Measurements from ENCODE around the gene POLR1G. TPM values are rescaled to one million over a fixed set of nuclear protein-coding genes. Genes with fewer than 3 reads are reported as not detected.

POLR1G gene
- total RNA-seq, 4 donors from 2014 or later, result 1.7 to 10.7 (median 5.8) TPM

DNA sequence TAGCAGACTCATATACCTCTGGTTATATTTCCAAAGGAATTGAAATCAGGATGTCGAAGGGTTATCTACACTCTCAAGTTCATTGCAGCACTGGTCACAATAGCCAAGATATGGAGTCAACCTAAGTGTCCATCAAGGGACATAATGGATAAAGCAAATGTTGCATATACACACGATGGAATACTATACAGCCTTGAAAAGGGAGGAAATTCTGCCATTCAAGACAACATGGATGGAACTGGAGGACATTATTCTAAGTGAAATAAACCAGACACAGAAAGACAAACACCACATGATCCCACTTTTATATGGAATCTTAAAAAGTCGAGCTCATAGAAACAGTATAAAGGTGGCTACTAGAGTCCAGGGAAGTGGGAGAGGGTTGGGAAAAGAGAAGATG, 30.9 kb downstream of the POLR1G start:
- Histone ChIP-seq H3K4me1 (peaks cover 0 to 17% (median 4%) of the 10 kb centered on the region in 3 donors), H3K36me3 (no peaks in the 10 kb centered on the region), H3K9me3 (no peaks in the 10 kb centered on the region), H3K27me3 (no peaks in the 10 kb centered on the region), H3K27ac (no peak overlapping the region), H3K4me3 (no peak overlapping the region)
- no peak for TF ChIP-seq EP300 (IDR thresholded peaks at IDR 0.05)
- ATAC-seq, result no peak
- 90 to 95% methylated on average over 2 to 3 of the region's 3 CpGs for WGBS, 2 donors (ENCODE audit: low coverage in 1 of 2)

- Histone ChIP-seq H3K36me3 (no peaks in the 10 kb centered on the region), H3K4me1 (peaks cover 0 to 33% (median 8%) of the 10 kb centered on the region in 3 donors), H3K9me3 (no peaks in the 10 kb centered on the region), H3K4me3 (peak overlapping the region; percentile 43 to 82), H3K27me3 (no peaks in the 10 kb centered on the region), H3K27ac (peak overlapping the region in 3 of 4 donors; percentile 94 to 99 (median 97))
- TF ChIP-seq POLR2A (IDR thresholded peaks at IDR 0.05) (no peak), EP300 (IDR thresholded peaks at IDR 0.05) (no peak), POLR2AphosphoS5 (IDR thresholded peaks at IDR 0.05) (no peak)
- TF ChIP-seq, protein P1, sequence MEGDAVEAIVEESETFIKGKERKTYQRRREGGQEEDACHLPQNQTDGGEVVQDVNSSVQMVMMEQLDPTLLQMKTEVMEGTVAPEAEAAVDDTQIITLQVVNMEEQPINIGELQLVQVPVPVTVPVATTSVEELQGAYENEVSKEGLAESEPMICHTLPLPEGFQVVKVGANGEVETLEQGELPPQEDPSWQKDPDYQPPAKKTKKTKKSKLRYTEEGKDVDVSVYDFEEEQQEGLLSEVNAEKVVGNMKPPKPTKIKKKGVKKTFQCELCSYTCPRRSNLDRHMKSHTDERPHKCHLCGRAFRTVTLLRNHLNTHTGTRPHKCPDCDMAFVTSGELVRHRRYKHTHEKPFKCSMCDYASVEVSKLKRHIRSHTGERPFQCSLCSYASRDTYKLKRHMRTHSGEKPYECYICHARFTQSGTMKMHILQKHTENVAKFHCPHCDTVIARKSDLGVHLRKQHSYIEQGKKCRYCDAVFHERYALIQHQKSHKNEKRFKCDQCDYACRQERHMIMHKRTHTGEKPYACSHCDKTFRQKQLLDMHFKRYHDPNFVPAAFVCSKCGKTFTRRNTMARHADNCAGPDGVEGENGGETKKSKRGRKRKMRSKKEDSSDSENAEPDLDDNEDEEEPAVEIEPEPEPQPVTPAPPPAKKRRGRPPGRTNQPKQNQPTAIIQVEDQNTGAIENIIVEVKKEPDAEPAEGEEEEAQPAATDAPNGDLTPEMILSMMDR (IDR thresholded peaks at IDR 0.05), result no peak
- 26 to 27% methylated on average over 7 to 10 of the region's 10 CpGs for WGBS, 2 donors (ENCODE audit: low coverage in 1 of 2)
- no peak for ATAC-seq
Observed at GRCh38 chr19:45439190-45439568, 32.7 kb downstream of the POLR1G start.

DNA sequence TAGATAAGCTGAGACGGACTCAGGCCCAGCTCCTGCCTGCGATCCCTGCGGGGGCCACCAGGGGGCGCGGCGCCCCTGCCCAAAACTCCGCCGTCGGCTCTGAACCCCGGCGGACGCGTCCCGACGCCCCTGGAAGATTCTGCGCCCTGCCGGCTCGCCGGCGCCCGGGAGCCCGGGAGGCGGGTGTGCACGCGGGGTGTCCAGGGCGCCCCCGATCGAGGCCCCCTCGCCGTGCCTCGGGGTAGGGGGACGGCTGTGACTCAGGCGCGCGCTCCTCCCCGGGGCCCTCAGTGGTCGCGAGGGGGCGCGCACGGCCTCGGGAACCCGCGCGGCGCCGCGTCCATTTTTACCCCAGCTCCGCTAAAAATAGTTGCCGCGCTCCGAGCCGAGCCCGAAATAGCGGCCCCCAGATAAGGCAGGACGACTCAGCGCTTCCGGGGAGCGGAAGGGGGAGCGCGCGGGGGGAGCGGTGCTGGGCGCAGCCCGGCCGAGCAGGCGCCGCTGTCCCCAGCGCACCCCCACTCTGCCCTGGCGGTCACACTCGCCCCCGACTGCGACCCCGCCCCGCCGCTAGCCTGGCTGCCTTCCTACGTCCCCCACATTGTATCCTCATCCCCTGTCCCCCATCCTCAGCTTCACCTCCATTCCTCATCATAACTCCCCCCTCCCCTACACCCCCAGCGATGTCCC, 33.3 kb downstream of the POLR1G start:
- Histone ChIP-seq H3K27me3 (no peaks in the 10 kb centered on the region), H3K27ac (peak overlapping the region; percentile 54 to 99 (median 96)), H3K36me3 (no peaks in the 10 kb centered on the region), H3K4me3 (peak overlapping the region; percentile 43 to 82), H3K9me3 (no peaks in the 10 kb centered on the region), H3K4me1 (peaks cover 2 to 38% (median 13%) of the 10 kb centered on the region in 3 donors)
- ATAC-seq, result peak; percentile 73
- 0% methylated on average over 16 to 19 of the region's 78 CpGs for WGBS, 2 donors (ENCODE audit: low coverage in 1 of 2)
- TF ChIP-seq POLR2A (IDR thresholded peaks at IDR 0.05) (peak in 1 of 2 donors; percentile 7), EP300 (IDR thresholded peaks at IDR 0.05) (no peak), POLR2AphosphoS5 (IDR thresholded peaks at IDR 0.05) (peak; percentile 70)
- TF ChIP-seq, protein P1 (IDR thresholded peaks at IDR 0.05), result peak in 3 of 4 experiments; percentile 97 to 100 (median 98)

GRCh38 chr19:45440259-45440638, 33.8 kb downstream of the POLR1G start:
- Histone ChIP-seq H3K9me3 (no peaks in the 10 kb centered on the region), H3K27me3 (no peaks in the 10 kb centered on the region), H3K4me3 (peak overlapping the region; percentile 43 to 82), H3K27ac (peak overlapping the region; percentile 54 to 99 (median 96)), H3K4me1 (peaks cover 3 to 44% (median 17%) of the 10 kb centered on the region in 3 donors), H3K36me3 (no peaks in the 10 kb centered on the region)
- no peak for ATAC-seq
- WGBS, 2 donors (ENCODE audit: low coverage in 1 of 2), result 67% methylated on average over 4 of the region's 9 CpGs; no CpG with 5 or more reads in 1 of the 2 donors
- TF ChIP-seq, protein P1 (IDR thresholded peaks at IDR 0.05), result no peak
- TF ChIP-seq POLR2A (IDR thresholded peaks at IDR 0.05) (no peak), EP300 (IDR thresholded peaks at IDR 0.05) (no peak), POLR2AphosphoS5 (IDR thresholded peaks at IDR 0.05) (no peak)

GRCh38 chr19:45440873-45441654, 34.6 kb downstream of the POLR1G start:
- 85 to 86% methylated on average over 6 to 7 of the region's 9 CpGs for WGBS, 2 donors (ENCODE audit: low coverage in 1 of 2)
- Histone ChIP-seq H3K4me1 (peaks cover 3 to 47% (median 17%) of the 10 kb centered on the region in 3 donors), H3K27ac (peak overlapping the region in 3 of 4 donors; percentile 94 to 99 (median 97)), H3K36me3 (no peaks in the 10 kb centered on the region), H3K4me3 (no peak overlapping the region), H3K27me3 (no peaks in the 10 kb centered on the region), H3K9me3 (no peaks in the 10 kb centered on the region)
- ATAC-seq, result no peak
- TF ChIP-seq POLR2A (IDR thresholded peaks at IDR 0.05), result no peak
- TF ChIP-seq POLR2AphosphoS5 (IDR thresholded peaks at IDR 0.05), result no peak
- no peak for TF ChIP-seq EP300 (IDR thresholded peaks at IDR 0.05)
- TF ChIP-seq, protein P1 (IDR thresholded peaks at IDR 0.05), result no peak

Measured in gastroesophageal sphincter (tissue), 4 donors.